Astrocyte of the spinal cord (primary cell): Measurements from ENCODE around the gene JADE1.

Experiments
- DNase-seq: peaks from one replicate; pipeline ENCODE4 v3.0.0; 2011; ENCODE audit warnings: low read depth, low spot score
- H3K4me3 ChIP-seq: 2 replicates; pipeline ENCODE4 v1.5.1; 2011; ENCODE audit warnings: low read depth, mild to moderate bottlenecking, low read length, moderate library complexity
- CTCF ChIP-seq: IDR thresholded peaks from 2 replicates; pipeline ENCODE4 v1.5.1; 2012; ENCODE audit warnings: low read depth, mild to moderate bottlenecking, low read length, inconsistent platforms
- in situ Hi-C: cut with HindIII; loops from 2 replicates; pipeline ENCODE4 v1.10.0; 2017; ENCODE audit warnings: low sequenced_read_pairs

The JADE1 gene

DNA sequence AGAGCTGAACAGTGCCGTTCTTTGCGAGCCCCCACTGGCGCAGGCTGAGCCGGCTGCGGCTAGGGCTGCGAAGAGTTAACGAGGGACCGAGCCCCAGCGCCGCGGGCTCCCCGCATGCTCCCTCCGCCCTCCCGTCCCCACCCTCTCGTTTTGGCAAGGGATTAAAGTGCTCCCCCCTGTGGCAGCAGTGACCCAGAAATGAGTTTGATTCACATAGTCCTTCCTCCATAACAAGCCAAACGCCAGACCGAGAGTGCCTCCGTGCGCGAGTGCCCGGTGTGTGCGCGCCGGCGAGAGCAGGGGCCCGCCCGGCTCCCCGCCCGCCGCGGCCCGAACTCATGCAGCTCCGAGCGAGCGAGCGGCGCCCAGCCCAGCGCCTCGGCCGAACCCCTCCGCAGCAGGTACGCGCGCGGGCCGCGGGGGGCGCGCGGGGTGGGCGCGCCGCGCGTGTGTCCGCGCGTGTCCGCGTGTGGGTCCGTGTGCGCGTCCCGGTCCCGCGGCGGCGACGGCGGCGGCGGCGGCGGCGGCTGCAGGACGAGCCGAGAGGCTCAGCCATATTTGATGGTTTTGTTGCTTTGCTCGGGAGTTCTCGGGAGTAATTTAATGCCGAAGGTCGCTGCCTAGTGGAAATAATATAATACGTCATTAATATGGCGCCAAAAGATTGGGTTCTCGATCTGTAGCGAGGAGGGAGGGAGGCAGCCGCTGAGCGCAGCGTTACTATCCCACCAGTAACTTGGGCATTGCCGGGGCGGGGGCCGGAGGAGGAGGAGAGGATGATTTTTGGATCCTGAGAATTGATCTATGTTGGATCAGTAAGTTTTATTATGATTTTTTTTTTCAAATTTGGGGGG, at the start of gene JADE1:
Gene JADE1, plus strand, starts transcription at position 224 of the 854 bp plus-strand sequence. CDS start 22,059 bp downstream, outside the sequence.
- peak; percentile 97 for DNase-seq
- in situ Hi-C loops: no loop called here
- peak within 1 kb of the TSS; percentile 79 for H3K4me3 ChIP-seq
- TF ChIP-seq CTCF: peak; percentile 62

DNA sequence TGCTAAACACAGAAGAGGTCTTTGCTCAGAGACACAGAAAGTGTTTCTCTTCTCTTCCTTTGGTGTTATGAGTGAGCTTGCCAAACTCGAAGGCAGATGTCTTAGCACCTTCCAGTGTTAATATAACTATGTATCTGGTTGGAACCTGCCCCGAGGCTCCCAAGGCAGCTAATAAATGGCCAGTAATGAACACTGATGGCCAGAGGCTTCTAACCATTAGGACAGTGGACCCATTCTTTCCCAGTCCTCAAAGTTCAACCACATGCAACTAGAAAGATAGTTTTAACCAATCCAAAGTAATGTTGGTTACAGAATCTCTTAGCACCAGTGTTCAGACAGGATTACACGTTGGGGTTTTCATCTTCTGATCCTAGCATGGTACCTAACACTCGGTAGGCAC, 42.7 kb upstream of the JADE1 start:
- H3K4me3 ChIP-seq: no peak overlapping the region
- no peak for TF ChIP-seq CTCF
- in situ Hi-C loops: no loop called here
- DNase-seq: no peak

- DNase-seq: no peak
- no peak overlapping the region for H3K4me3 ChIP-seq
- no peak for TF ChIP-seq CTCF
- in situ Hi-C loops: no loop called here
Measured at GRCh38 chr4:128768373-128768996, 41.0 kb upstream of the JADE1 start.

- TF ChIP-seq CTCF: no peak
- no peak overlapping the region for H3K4me3 ChIP-seq
- in situ Hi-C loops: no loop called here
- DNase-seq: no peak
Measured at GRCh38 chr4:128769011-128769410, 40.5 kb upstream of the JADE1 start.

- in situ Hi-C loops: no loop called here
- no peak for DNase-seq
- no peak for TF ChIP-seq CTCF
- no peak overlapping the region for H3K4me3 ChIP-seq
Measured at GRCh38 chr4:128770807-128771206, 38.7 kb upstream of the JADE1 start.

DNA sequence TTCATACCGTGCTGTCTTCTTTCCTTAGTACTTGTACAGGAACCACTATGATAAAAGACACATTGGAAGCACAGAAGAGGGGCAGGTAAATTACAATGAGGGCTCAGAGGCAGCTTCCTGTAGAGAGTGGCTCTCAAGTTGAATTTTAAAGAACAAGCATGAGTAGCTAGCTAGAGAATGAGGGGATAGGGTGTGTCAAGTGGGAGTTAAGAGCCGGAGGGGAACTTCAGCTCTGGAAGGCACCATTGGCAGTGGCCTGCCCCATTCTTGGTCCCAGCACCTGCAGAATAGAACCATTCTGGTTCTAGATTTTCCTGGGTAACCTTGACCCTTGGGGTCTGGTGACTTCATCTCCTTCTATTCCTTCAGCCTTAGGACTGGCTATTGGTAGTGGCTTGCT, 34.0 kb upstream of the JADE1 start:
- TF ChIP-seq CTCF: no peak
- in situ Hi-C loops: no loop called here
- H3K4me3 ChIP-seq: no peak overlapping the region

More for the DNA sequence above, 34.0 kb upstream of the JADE1 start:
- DNase-seq: no peak
